GM12873 (cell line): ENCODE data around the gene DNAAF5.

ENCODE experiments used
- TF ChIP-seq, protein P1 (sequence below): IDR thresholded peaks from 2 replicates; pipeline ENCODE4 v1.5.1; 2012; ENCODE audit warnings: low read depth, mild to moderate bottlenecking, moderate library complexity, low read length, control low read depth; ENCODE audit not compliant: insufficient read depth; ENCODE audit errors: missing control alignments

Gene DNAAF5

DNA sequence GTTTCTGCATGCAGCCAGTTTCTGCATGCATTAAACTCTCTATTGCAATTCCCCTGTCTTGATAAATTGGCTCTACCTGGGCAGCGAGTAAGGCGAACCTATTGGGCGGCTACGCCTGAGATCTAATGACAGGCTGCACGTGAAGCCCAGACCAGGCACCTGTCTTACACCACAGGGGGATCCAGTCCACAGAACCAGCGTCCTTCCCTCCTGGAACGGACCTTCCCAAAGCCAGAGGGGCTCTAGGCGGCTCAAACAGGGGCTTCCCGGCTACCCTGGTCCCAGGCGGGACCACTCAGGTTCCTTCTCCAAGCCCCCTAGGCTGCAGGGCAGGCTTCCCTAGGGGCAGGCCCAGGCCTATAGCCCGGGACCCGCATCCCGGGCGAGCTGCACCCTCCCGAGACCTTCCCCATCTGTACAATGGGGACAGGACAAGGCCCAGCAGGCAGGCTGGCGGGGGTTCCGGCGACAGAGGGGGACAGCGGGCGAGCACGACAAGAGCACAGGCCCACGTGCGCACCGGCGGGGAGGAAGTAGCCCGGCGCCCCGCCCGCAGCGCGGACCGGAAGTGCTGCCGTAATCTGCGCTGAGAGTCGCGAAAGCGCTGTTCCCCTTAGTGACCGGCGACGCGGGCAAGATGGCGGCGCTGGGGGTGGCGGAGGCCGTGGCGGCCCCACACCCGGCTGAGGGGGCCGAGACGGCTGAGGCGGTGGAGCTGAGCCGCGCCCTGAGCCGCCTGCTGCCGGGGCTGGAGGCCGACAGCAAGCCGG, at the start of gene DNAAF5:
DNAAF5 (plus strand) TSS at position 616 of the 770 bp plus-strand sequence; CDS start at position 638, 22 bp downstream.
- TF ChIP-seq, protein P1, sequence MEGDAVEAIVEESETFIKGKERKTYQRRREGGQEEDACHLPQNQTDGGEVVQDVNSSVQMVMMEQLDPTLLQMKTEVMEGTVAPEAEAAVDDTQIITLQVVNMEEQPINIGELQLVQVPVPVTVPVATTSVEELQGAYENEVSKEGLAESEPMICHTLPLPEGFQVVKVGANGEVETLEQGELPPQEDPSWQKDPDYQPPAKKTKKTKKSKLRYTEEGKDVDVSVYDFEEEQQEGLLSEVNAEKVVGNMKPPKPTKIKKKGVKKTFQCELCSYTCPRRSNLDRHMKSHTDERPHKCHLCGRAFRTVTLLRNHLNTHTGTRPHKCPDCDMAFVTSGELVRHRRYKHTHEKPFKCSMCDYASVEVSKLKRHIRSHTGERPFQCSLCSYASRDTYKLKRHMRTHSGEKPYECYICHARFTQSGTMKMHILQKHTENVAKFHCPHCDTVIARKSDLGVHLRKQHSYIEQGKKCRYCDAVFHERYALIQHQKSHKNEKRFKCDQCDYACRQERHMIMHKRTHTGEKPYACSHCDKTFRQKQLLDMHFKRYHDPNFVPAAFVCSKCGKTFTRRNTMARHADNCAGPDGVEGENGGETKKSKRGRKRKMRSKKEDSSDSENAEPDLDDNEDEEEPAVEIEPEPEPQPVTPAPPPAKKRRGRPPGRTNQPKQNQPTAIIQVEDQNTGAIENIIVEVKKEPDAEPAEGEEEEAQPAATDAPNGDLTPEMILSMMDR = no peak

DNA sequence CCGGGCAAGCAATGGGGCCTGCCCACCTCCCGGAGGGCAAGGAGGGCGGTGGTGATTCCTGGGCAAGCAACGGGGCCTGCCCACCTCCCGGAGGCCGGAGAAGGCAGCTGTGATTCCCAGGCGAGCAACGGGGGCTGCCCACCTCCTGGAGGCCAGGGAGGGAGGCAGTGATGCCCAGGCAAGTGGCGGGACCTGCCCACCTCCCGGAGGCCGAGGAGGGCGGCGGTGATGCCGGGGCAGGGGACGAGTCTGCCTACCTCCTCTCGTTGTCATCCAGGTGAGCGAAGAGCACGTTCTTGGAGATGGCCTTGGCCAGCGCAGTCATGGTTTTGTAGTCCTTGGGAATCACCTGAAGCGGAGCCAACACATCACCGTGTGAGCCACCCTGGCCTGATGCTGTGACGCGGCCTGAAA, 49.5 kb upstream of the DNAAF5 start:
- TF ChIP-seq, protein P1 = no peak

DNA sequence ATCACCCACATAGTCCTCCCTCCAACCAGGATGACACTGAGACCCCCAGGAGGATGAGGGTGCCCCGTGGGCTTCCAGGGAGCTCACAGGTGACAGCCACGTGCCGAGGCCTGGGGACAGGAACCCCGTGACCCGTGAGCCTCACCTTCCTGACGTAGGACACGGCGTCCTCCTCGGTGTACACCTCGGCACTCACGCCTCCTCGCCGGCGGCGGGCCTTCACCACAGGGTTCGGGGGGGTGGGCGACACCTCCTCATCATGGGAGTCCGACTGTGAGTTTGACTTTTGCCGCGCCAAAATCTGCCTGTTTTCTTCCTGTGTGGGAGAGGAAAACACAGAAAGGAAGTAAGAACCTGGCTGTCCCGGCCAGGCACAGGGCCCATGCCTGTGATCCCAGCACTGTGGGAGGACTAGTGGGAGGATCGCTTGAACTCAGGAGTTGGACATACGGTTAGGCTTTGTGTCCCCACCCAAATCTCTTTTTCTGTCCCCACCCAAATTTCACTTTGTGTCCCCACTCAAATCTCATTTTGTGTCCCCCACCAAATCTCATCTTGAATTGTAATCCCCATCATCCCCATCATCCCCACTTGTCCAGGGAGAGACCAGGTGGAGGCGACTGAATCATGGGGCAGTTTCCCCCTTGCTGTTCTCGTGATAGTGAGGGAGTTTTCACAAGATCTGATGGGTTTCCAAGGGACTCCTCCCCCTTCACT, 45.9 kb upstream of the DNAAF5 start:
- TF ChIP-seq, protein P1 = no peak

DNA sequence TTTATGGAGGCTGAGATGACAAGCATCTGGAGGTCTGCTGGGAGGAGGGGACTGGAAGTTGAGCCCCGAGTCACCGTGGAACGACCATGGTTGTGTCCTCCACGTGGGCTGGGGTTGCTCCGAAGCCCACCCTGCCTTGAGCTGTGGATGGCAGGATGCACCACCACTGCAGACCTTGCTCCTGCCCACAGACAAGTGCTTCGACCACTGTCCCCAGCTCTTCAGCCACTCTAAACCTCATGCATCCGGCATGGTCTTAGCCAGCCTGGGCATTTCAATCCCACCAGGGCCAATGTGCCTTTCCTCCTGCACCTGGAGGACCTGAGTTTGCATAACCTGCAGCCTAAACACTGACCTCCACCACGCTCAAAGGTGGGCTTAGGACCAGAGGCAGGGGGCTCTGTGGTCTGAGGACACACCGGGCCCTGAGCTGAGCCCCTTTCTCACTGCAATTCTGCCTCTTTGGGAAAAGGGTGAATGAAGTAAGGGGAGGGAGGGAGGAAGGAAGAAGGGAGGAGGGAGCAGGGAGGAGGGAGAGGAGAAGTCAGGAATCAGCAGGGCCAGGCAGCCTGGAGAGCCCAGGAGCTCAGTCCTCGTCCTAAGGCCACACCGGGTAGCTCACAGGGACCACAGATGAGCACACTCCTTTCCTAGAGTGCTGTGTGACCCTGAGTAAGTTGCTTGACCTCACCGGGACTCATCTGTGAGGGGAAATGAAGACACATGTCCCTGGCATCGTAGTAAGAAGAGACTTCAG, 44.8 kb upstream of the DNAAF5 start:
- TF ChIP-seq, protein P1 = no peak

DNA sequence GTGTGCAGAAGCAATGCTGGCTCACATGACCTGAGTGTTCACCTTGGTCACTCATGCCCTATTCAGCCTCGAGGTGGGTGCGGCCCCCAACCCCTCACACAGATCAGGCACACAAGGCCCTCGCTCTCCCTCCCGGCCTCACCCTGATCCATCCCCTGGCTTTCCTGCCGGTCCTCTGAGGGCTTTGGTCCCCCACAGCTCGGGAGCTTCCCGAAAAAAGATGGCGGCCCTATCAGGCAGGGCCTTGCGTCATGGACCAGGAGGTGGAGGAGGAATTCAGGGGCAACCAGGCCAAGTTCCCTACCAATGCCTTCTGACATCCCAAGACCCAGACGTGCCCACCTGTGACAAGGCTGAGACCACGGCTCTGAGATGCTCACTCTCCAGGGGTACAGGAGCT, 43.7 kb upstream of the DNAAF5 start:
- TF ChIP-seq, protein P1 = no peak

DNA sequence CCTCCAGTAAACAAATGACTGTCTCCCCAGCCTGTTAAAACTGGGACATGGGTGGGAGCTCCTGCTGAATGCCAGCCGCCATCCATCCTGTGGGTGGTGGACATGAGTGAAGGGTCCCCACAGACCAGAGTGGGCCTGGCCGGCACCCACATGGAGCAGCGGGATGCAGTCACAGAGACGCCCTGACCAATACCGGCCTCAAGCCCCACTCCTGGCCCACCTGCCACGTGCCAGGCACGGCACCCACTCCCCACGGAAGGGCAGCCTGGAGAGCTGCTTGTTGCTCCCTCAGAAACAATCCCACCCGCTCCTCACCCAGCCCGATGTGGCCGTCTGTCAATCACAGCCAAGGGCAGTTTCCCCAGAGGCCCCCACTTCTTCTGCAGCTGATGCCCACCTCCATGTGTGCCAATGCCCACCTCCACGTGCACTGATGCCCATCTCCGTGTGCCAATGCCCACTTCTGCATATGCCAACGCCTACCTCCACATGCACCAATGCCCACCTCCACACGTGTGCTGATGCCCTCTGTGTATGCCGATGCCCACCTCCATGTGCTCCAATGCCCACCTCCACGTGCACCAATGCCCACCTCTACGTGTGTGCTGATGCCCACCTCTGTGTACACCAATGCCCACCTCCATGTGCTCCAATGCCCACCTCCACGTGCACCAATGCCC, 42.8 kb upstream of the DNAAF5 start:
- TF ChIP-seq, protein P1 = no peak

DNA sequence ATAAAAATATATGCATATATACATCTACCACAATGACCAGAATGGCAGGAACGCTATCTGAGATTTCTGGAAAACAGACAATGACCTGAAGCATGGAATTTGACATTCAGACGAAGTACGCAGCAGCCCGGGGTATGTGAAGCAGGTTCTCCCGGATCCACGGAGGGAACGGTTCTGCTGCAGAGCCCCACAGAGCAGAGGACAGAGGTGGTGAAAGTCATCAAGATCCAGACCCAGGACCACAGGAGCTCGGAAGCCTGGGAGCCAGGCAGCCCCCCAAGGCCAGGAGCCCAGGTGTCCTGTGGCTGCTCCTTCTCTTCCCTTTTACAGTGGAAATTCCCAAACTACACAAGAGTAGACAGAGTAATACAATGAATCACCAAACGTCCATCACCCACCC, 42.1 kb upstream of the DNAAF5 start:
- TF ChIP-seq, protein P1 = no peak
